Activated CD4-positive, CD25-positive, alpha-beta regulatory T cell treated with anti-CD3 and anti-CD28 coated beads, Interleukin-2, amount 50 U/mL, for 72 hours (primary cell): Measurements from ENCODE around the gene CPNE5.
"Not testable (repeated sequence)": the region's sequence is repeated elsewhere in the genome, so short reads cannot be mapped to it uniquely, and the experiment has no call there.

Experiments used
- DNase-seq: peaks from one replicate; pipeline ENCODE4 v3.0.0; 2021

Gene CPNE5

DNA sequence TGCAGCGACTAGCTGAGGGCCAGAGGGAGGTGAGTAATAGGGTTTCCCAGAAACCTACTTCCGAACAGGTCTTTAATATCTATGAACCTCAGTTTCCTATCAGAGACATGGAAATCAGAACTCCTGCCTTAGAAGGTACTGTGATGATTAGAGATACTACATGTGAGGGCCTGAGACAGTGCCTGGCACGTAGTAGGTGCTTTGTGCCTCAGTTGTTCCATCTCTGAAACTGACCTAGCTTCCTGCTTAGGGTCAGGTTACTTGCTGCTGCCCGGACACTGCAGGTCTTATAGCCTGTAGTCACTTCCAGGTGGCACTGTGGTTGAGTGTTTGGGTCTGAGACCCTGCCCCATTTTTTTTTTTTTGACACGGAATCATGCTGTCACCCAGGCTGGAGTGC is 120.7 kb downstream of the CPNE5 start:
- no peak for DNase-seq

DNA sequence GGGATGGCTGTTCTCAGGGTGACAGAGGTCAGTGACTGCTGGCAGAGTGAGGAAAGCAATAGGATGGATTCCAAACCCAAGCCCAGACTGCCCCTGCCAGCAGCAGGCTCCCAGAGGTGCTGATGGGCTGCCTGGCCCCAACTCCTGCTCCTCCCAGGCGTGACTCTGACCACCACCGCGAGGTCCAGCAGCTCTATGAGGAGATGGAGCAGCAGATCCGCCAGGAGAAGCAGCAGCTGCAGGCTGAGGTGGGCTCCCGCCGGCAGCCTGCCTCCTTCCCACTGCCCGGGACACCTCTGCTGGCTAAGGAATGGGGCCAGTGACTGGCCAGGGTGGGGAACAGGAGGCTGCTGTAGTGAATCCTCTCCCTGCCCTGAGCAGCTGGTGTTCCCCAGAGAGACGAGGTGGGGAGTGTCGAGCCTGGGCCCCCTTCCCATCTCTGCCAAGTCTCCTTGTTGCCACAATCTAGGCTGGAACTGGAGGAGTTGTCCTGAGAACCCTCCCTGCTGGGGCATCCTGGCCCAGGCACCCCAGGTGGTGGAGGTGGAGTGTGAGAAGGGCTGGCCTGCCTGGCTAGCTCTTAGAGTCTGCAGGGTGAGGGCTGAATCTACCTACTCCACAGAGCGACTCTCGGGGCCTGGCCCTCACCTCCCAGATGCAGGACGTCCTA is 121.2 kb downstream of the CPNE5 start:
- peak; percentile 26 for DNase-seq

DNA sequence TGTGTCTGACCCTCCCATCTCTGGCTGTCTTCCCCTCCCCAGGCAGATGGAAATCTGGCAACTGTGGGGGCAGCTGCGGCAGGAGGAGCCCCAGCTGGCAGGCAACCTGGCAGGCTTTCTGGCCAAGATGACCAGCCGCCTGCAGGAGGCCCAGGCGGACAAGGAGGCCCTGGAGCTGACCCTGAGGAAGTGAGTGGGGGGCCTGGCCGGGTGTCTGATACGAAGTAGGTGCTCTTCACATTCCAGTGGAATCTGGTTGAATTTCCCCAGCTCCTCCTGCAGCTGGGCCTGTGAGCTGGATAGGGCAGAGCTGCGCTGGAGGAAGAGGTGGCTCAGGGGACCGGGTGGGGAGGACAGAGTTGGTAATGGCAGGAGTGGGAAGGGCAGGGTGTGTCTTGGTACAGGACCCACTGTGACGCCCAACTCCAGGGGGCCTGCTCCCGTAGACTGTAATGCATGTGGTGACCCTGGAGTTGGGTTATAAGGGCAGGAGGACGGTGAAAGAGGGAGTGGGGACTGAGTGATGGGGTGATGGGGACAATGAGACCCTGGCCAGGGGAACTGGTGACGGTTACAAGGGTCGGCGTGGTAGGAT is 121.9 kb downstream of the CPNE5 start:
- DNase-seq = peak; percentile 21

DNA sequence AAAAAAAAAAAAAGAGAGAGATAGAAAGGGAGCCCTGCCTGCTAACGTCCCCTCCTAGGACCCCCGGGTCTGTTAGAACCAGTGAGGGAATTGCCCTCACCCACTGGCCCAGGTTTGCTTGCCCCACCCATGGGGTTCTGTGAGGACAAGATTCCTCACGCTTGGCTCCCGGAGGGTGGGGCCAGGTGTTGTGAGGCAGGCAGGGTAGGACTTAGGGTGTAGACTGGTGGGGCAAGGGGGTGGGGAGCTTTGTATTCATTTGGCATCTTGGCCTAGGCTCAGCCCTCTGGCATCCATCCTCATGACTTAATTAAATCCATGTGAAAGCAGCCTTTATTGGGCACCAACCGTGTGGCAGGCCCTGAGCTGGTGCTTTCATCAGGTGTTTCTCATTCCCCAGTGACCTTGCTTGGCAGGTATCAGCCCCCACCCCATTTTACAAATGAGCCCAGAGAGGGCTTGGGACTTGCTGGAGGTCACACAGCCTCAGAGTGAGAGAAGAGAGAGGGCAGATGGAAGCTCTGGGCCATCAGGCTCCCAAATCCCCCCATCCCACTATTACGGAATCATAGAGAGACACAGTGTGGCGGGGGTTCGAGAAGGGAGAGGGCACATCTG is 122.7 kb downstream of the CPNE5 start:
- no peak for DNase-seq

DNA sequence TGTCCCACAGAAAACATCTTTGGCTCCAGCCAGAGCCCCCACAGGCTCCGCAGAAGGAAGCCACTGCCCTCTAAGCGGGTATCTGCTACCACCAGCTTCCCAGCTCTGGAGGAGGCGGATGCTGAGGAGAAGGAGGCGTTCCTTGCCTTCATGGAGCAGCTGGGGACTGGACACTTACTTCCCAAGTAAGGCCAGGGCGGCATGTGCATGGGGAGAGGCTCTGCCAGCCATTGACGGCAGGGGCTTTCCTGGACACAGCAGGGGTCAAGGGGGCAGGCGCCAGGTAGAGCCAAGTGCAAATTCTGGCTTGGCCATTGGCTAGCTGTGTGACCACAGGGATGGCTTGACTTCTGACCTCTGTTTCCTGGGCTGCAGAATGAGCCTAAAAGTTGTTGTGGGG is 123.8 kb downstream of the CPNE5 start:
- no peak for DNase-seq

DNA sequence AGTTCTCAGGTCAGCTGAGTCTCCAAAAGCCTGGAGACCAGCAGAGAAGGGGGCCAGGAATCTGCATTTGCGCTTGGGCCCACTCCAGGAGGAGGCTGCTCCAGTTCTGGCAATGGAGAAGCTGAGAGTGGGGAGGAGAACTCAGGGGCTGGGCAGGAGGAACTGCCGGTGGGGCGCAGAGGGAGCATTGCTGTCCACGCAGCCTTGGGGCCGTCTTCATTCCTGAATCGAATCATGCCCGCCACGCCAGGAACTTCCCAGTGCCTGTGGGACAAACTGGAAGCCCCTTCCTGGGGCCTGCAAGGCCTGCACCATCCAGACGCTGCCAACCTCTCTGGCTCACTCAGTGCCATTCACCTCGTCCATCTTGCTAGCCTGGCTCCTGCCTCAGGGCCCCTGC is 124.7 kb downstream of the CPNE5 start:
- no peak for DNase-seq

DNA sequence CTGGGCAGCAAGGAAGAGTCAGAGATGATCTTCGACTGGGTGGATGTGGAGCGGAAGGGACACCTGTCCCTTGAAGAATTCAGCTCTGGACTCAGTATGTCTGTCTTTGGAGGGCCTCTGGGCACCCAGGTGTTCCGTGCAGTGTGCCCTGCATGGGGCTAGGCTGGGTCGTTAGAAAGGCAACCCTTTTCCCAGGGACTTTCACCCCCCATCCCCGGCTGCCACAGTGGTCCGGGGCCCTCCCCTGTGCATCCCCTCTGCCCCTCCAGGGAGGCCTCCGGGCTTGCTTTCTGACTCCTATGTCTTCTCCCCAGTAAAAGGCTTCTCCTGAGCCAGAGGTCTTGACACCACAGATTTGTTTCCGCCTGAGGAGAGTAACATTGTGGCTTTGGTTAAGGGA is 125.4 kb downstream of the CPNE5 start:
- DNase-seq = no peak

DNA sequence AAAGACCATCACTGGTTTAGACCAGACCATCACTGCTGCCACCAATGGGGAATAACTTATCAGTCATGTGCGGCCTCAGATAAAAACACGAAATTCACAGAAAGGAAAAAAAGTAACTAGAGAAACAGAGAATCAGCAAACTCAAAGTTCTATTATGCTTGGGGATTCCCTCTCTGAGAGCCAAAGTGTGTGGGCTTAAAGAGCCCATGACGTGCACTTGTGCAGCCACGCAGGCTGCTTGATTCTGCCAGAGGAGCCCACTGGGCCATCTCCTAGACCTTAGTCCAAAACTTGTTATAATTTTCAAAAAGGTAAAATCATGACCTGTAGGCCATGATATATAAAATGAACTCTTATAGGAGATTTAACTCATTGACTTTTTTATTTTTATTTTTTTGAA is 126.4 kb downstream of the CPNE5 start:
- no peak for DNase-seq

DNA sequence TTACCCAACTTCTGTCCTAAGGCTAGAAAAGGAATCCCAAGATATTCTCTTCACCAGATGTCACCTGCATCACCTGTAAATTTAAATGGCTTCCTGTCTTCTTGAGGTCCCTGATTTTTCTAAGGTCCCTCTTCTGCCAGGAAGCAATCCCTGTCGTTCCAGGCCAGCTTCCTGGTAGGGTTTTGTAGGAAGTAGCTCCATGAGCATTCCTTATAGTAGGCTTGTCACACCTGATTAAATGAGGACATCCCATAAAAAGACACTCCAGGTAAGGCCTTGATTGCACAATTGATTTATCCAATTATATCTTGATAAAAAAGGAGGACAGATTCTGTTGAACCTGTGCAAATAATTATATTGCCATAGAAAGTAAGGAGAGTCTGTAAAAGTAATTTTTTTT is 132.9 kb downstream of the CPNE5 start:
- DNase-seq = no peak

DNA sequence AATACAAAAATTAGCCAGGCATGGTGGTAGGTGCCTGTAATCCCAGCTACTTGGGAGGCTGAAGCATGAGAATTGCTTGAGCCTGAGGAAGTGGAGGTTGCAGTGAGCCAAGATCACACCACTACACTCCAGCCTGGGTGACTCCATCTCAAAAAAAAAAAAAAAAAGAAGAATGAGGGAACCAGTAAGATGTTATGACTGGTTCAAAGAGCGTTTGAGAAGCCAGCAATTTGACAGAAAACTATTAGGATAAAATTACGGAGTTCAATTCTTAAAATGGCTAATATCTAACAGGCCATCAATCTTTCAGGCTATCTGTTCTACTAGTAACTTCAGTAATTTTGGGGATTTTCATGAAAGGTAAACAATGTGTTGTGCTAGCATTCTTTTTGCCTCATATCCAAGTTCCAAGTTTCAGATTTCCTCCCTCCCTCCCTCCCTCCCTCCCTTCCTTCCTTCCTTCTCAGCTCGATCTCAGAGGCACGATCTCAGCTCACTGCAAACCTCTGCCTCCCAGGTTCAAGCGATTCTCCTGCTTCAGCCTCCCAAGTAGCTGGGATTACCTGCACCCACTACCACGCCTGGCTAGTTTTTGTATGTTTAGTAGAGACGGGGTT is 134.2 kb downstream of the CPNE5 start:
- DNase-seq = not testable (repeated sequence)

DNA sequence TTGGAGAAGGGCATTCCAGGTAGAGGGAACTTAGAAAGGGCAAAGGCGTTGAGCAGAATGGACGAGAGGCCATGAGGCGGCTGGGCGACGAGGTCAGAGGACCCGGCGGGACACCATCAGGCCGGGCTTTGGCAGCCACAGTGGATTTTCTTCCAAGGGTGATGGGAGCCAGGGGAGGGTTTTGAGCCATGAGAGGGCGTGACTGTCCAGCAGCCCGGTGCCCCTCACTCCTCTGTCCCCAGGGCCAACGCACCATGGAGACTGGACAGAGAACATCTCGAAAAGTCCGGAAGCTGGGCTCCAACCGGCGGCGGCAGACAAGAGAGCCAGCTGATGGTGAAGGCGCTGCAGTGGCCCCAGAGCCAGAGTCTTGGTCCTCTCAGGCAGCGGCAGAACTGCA is 135.3 kb downstream of the CPNE5 start:
- no peak for DNase-seq

DNA sequence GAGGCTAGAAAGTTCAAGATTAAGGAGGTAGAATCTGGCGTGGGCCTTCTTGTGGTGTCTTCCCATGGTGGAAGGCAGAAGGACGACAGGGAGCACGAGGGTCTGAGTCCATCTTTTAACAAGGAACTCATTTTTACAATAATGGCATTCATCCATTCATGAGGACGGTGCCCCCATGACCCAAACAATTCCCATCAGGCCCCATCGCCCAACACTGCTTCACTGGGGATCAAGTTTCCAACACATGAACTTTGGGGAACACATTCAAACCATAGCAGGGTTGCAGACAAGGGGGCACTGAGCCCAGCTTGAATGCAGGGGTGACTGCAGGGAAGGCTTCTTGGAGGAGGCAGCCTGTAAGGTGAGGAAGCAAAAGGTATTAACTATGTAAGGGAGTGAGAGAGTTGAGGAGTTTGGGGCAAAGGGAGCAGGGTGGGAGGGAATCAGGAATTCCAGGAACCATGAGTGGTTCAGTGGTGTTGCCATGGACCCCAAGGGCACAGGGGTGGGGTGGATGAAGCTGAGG is 136.1 kb downstream of the CPNE5 start:
- no peak for DNase-seq

DNA sequence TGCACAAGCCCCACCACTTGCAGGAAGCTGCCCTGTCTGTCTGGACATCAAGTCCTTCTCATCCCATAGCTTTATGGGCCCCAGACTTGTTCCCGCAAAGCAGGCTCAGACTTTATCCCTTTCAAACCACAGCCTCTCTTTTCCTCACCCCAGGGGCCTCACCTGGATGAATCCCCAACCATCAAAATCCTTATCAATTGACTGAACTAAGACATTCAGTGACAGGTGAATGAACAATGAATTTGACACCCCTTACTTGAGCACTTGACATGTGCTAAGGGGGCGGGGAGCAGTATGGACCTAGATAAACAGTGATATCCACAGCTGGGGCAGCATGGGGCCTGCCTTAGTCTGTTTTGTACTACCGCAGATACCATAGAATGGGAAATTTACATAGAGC is 136.6 kb downstream of the CPNE5 start:
- DNase-seq = no peak

DNA sequence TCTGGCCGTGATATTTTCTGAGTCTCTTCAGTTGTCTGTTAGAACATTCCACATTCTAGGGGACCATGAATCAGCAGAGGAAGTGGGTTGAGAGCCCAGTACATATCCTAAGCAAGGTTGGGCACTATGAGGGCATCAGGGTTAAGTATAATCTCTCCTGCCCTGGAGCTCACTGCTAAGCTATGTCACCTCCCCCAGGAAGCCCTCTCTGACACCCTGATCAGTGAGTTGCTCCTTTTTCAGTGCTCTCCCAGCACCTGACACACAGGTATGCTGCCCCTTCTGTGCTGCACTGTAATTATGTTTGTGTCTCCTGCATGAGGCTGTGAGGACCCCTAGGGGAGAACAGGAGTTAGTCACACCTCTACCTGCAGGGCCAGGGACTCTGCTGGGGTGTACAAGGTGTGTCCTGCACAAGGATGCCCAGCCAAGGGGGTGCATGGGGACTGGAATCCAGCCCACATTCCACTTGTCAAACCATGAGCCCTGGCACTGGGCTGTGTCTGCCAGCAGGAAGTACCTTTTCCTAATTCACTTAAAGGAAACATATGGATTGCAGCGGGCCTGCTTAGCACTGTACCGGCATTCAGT is 137.7 kb downstream of the CPNE5 start:
- no peak for DNase-seq

DNA sequence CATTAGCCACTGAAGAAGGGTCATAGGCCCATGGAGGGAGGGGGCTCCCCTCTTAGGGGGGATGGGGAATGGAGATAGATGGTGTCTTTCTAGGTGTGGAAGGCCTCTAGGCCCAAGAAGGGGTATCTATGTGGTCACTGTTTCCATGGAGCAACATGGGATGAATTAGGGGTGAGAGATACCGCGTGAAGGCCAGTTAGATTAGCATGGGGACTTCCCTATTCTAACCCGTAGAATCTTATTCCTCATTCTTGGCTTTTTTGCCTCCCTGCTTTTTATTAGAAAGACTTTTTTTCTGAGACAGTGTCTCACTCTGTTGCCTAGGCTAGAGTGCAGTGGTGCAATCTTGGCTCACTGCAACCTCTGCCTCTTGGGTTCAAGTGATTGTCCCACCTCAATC is 138.4 kb downstream of the CPNE5 start:
- no peak for DNase-seq

DNA sequence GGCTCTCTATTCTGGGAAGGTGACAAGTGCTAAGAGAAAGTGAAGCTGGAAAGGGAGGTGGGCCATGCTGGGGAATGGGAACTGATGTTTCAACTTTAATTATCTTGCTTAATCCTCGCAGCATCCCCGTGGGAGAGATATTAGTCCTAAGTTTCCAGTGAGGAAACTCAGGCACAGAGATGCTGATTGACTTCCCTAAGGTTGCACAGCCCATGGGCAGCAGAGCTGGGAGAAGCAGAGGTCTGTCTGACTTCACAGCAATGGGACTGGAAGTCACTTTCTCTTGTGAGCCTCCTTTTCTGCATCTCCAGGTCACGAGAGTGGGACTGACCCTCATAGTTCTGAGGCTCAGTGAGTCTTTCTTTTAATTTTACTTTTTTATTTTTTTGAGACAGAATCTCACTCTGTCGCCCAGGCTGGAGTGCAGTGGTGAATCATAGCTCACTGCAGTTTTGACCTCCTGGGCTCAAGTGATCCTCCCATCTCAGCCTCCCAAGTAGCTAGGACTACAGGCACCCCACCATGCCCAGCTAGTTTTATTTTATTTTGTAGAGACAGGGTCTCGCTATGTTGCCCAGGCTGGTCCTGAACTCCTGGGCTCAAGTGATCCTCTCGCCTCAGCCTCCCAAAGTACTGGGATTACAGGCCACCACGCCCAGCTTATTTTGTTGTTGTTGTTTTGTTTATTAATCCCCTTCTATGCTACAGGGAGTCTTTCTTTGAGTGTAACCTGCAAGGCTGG is 139.0 kb downstream of the CPNE5 start:
- no peak for DNase-seq

DNA sequence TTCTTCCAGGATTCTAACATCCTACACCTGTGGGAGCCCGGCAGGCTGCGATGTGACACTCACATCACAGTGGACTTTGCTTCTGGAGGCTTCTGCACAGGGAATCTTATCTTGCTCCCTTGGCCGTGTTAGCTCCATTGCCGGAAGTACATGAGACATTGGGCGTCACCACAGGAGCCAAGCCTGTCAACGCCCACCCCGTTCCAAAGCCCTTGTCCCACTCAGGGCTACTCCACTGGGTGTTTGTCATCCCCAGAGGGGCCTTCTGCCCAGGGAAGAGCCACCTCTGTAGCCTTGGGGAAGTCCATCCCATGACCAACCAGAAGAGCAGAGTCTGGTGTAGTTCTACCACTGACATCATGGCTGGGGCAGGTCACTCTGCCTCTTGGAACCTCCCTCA is 139.9 kb downstream of the CPNE5 start:
- no peak for DNase-seq

DNA sequence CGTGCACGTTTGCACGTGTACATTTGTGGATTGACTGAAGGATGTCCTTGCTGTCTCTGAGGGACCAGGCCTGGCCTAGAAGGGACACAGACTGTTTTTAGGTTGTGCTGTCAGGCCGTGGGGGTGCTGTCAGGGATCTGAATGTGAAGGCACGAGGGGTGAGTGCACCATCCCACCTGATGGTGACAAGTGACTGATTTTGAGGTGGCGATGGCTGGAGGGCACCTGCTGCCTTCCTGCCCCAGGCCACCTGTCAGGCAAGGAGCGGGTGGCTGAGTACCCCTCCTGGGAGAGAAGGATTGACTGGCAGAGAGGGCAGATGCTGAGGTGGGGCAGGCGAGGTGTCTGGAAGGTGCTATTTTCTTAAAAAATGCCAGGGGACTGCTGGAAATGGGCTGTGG is 140.4 kb downstream of the CPNE5 start:
- no peak for DNase-seq

DNA sequence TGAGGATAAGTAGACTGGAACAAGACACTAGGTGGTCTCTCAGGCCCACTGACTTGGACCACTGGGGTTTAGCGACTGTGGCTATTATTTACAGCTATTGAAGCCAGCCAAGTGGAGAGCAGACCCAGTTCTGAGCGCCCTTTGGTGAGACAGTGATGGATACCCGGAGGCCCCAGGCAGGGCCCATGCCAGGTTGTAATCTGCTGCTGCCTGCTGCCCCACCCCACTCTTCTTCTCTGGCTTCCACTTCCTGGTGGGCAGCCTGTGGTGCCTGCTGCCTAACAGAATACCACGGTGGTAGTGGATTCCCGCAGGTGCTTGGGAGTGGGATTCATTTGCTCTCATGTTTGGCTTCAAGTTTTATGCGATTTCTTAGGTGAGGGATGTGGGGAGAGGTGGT is 141.0 kb downstream of the CPNE5 start:
- DNase-seq = no peak

DNA sequence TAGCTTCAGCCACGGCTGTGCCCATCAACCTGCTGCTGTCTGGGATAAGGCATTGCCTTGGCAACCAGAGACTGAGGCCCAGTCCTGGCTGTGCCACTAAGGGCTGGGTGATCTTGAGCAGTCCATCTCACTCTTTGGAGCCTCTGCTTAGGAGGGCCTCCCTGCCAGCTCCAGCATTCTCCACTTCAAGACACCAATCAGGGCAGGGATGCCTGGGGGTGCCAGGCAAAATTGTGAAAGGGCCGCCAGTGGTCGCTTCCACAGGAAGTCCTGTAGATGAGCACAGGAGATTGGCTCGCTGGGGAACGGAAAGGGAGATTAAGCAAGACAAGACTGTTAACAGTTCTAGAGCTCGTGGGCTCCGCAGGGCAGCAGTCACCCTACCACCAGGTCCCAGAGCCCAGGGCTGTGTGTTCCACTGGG is 141.8 kb downstream of the CPNE5 start, which contains the start of gene RAB44:
TSS of gene RAB44 (plus strand) at position 346 of the 423 bp plus-strand sequence. CDS start 6,410 bp downstream, outside the sequence.
- no peak for DNase-seq

DNA sequence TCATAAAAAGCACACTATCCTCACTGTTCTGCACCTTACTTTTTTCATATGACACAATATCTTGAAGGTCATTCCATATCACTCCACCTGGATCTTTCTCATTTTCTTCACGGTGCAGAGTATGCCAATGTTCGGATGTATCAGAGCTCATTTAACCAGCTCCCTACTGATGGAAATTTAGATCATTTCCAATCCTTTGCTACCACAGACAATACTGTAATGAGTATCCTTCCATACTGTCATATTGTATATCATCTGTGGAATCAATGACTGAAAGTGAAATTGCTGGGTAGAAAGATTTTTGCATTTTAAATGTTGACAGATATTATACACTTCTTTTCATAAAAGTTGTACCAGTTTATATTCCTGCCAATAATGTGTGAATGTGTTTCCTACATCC is 143.8 kb downstream of the CPNE5 start:
- no peak for DNase-seq

DNA sequence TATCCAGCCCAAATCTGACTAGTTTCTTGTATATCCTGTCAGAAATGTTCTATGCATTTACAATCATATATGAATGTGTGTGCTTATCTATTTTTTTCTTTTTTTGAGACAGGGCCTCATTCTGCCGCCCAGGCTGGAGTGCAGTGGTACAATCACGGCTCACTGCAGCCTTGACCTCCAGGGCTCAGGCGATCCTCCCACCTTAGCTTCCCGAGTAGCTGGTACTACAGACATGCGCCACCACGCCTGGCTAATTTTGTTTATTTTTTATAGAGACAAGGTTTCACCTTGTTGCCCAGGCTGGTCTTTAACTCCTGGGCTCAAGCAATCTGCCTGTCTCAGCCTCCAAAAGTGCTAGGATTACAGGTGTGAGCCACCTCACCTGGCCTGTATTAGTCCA is 144.6 kb downstream of the CPNE5 start:
- DNase-seq = no peak
